BLaER1 (cell line): ENCODE data around the gene LY6G6D.

ENCODE experiments used
- H3K27ac ChIP-seq: shearing (Covaris generic); formaldehyde crosslinking; 2 replicates; pipeline ENCODE4 v1.8.1; 2022
- H3K27me3 ChIP-seq: shearing (Covaris generic); formaldehyde crosslinking; 2 replicates; pipeline ENCODE4 v1.8.1; 2022
- H3K36me3 ChIP-seq: shearing (Covaris generic); formaldehyde crosslinking; 2 replicates; pipeline ENCODE4 v1.8.1; 2022
- H3K4me1 ChIP-seq: shearing (Covaris generic); formaldehyde crosslinking; 2 replicates; pipeline ENCODE4 v1.8.1; 2022
- H3K4me2 ChIP-seq: shearing (Covaris generic); formaldehyde crosslinking; 2 replicates; pipeline ENCODE4 v1.8.1; 2022
- H3K4me3 ChIP-seq: shearing (Covaris generic); formaldehyde crosslinking; 2 replicates; pipeline ENCODE4 v1.8.1; 2022
- H3K9ac ChIP-seq: shearing (Covaris generic); formaldehyde crosslinking; 2 replicates; pipeline ENCODE4 v1.8.1; 2022
- H3K9me3 ChIP-seq: shearing (Covaris generic); formaldehyde crosslinking; 2 replicates; pipeline ENCODE4 v1.8.1; 2022
- H4K20me1 ChIP-seq: shearing (Covaris generic); formaldehyde crosslinking; 2 replicates; pipeline ENCODE4 v1.8.1; 2022
- Cebpa-rat ChIP-seq: shearing (Covaris generic); IDR thresholded peaks from 2 replicates; pipeline ENCODE4 v1.8.1; 2022

Gene LY6G6D

DNA sequence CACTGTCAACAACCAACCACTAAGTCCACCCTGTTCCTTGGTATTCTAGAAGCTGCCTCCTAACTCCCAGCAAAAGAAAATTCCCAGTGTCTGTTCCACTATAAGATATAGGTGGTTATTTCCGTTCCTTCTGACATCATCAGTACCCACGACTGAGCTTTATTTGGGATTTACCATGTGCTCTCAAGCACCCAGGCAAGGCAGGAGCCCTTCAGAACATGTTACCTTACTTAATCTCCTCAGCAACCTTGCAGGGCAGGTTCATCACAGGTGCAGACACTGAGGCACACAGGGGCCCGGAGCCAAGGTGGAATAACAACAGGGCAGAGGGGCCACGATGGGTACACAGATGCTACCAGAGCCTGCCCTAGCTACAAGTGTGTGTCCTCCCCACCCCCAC, 22.8 kb upstream of the LY6G6D start:
- H3K4me3 ChIP-seq, result no peak overlapping the region
- H3K9me3 ChIP-seq, result no peaks in the 10 kb centered on the region
- H3K9ac ChIP-seq, result no peak overlapping the region
- H3K4me1 ChIP-seq, result 0 out of 2 replicates have a peak, but pooled peaks cover 3% of the 10 kb centered on the region
- no peak overlapping the region for H3K4me2 ChIP-seq
- no peak for TF ChIP-seq Cebpa-rat
- H3K27me3 ChIP-seq, result no peaks in the 10 kb centered on the region
- peaks cover 99% of the 10 kb centered on the region for H3K36me3 ChIP-seq
- H4K20me1 ChIP-seq, result peaks cover 5% of the 10 kb centered on the region; the same call in 1 of the 2 replicates
- H3K27ac ChIP-seq, result no peak overlapping the region

- Histone ChIP-seq H3K9ac (no peak overlapping the region), H3K4me1 (peaks cover 6% of the 10 kb centered on the region; the same call in 1 of the 2 replicates), H3K36me3 (peaks cover 99% of the 10 kb centered on the region), H3K27ac (no peak overlapping the region), H3K27me3 (no peaks in the 10 kb centered on the region), H3K4me3 (no peak overlapping the region), H3K9me3 (no peaks in the 10 kb centered on the region), H4K20me1 (peaks cover 5% of the 10 kb centered on the region; the same call in 1 of the 2 replicates), H3K4me2 (no peak overlapping the region)
- TF ChIP-seq Cebpa-rat, result no peak
Measured at GRCh38 chr6:31692886-31693285, 22.3 kb upstream of the LY6G6D start.

GRCh38 chr6:31693535-31693934, 21.6 kb upstream of the LY6G6D start:
- Histone ChIP-seq H3K9me3 (no peaks in the 10 kb centered on the region), H3K36me3 (peaks cover 94% of the 10 kb centered on the region), H3K4me2 (no peak overlapping the region), H3K4me3 (no peak overlapping the region), H3K4me1 (peaks cover 7% of the 10 kb centered on the region; the same call in 1 of the 2 replicates), H4K20me1 (peaks cover 5% of the 10 kb centered on the region; the same call in 1 of the 2 replicates), H3K9ac (no peak overlapping the region), H3K27ac (no peak overlapping the region), H3K27me3 (no peaks in the 10 kb centered on the region)
- no peak for TF ChIP-seq Cebpa-rat

- Histone ChIP-seq H3K27me3 (no peaks in the 10 kb centered on the region), H4K20me1 (peaks cover 14% of the 10 kb centered on the region), H3K4me2 (no peak overlapping the region), H3K4me1 (peaks cover 23% of the 10 kb centered on the region), H3K9me3 (no peaks in the 10 kb centered on the region), H3K36me3 (peaks cover 83% of the 10 kb centered on the region), H3K27ac (no peak overlapping the region), H3K4me3 (no peak overlapping the region), H3K9ac (no peak overlapping the region)
- no peak for TF ChIP-seq Cebpa-rat
Measured at GRCh38 chr6:31697555-31697954, 17.6 kb upstream of the LY6G6D start.

GRCh38 chr6:31700740-31701401, 14.3 kb upstream of the LY6G6D start:
- Histone ChIP-seq H3K27me3 (no peaks in the 10 kb centered on the region), H3K27ac (no peak overlapping the region), H3K4me2 (peak overlapping the region; percentile 91), H3K9ac (no peak overlapping the region), H3K36me3 (peaks cover 50% of the 10 kb centered on the region), H3K4me3 (no peak overlapping the region), H3K9me3 (no peaks in the 10 kb centered on the region), H3K4me1 (peaks cover 31% of the 10 kb centered on the region), H4K20me1 (peaks cover 14% of the 10 kb centered on the region)
- TF ChIP-seq Cebpa-rat, result no peak

DNA sequence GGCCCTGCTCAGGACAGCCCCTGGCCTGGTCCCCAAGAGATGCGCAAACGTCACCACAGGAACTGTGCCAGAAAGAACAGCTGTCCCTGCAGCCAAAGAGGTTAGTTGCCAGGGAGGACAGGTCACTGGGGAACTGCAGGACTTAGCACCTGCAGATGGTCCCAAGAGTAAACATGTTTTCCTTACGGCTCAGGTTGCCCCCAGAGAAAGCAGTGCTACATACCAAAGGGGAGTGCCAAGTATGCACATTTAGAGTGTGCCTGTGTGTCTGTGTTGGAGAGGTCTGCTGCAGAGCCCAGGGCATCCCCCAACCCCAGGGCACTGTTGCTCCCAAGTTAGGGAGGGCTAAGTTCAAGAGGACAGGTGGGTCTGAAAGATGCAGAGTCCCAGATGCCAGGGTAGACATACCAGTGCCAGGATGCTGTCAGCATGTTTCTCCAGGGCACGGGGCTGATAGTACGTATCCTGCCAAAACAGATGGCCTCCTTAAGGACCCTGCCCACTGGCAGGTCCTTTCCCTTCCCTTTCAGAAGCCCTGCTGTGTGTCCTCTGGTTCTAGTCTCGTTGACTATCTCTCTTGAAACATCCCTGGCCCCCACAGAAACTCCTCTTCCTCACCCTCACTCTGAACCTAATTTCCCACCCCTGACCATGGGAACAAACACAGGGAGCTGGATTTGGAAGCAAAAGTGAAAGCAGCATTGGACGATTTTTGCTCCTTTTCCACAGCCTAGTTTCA, 13.3 kb upstream of the LY6G6D start:
- Histone ChIP-seq H4K20me1 (peaks cover 12% of the 10 kb centered on the region), H3K36me3 (peaks cover 40% of the 10 kb centered on the region), H3K4me3 (peak overlapping the region; percentile 83), H3K9ac (peak overlapping the region; percentile 92), H3K4me2 (peak overlapping the region; percentile 91), H3K27me3 (no peaks in the 10 kb centered on the region), H3K4me1 (peaks cover 36% of the 10 kb centered on the region), H3K27ac (peak overlapping the region; percentile 91), H3K9me3 (no peaks in the 10 kb centered on the region)
- no peak for TF ChIP-seq Cebpa-rat

DNA sequence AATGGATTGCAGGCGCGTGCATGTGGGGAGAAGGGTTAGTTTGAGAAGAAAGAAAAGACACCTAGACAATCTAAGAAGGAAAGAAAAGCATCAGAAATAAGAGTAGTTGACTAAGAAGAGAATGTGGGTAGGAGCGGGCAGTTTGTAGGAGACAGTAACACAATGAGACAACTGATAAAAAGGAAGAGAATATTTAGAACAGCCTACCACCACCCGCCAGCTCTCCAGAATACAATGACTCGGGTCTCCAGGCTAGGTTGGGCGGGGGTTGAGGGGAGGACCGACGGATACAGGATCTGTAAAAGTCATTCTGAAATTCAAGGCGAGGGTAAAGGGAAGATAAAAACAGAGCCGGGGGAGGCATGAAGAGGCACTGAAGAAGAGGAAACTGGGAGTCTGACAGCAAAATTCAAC, 12.7 kb upstream of the LY6G6D start:
- Histone ChIP-seq H3K27ac (peak overlapping the region; percentile 91), H3K9ac (peak overlapping the region; percentile 92), H3K36me3 (peaks cover 35% of the 10 kb centered on the region), H3K9me3 (no peaks in the 10 kb centered on the region), H3K4me1 (peaks cover 42% of the 10 kb centered on the region), H4K20me1 (peaks cover 10% of the 10 kb centered on the region), H3K4me2 (peak overlapping the region; percentile 91), H3K27me3 (no peaks in the 10 kb centered on the region), H3K4me3 (peak overlapping the region; percentile 83)
- TF ChIP-seq Cebpa-rat, result no peak

DNA sequence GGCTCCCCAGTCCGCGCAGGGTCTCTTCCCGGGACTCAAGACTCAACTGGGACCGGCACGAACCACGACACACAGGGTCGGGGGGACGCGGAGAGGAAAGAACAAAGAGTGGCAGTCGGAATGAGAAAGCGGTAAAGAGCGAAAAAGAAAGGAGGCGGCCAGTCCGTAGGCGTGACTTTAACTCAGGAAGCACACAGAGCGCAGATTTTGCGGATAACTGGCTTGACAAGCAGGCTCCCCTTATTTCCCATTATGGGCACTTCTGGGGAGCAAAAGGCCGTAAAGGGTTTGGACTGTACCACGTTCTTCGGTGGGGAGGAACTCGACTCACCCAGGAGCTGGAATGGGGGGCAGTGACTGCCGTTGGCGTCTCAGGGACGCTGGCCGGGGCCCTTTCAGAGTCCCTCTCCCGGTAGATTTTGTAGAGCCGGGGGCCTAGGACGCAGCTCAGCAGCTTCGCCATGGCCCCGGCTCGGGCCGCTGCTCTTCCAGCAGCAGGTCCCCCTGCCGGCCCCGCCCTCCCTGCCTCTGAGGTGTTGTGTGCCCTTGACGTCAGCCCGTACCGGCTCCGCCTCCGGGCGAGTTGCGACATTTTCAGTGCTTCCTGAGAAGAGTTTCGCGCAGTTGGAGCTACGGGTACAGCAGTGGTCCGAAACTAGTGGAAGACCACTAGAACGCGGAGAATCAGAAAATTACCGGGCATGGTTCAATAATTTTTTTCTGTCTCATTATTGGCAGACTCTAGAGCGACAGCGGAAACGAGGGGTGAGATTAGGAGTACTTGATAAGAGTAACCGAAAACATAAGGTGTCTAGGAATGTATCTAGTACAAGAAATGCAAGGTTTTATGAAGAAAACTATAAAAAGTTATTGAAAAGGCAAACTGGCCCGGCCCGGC, 12.1 kb upstream of the LY6G6D start, which contains the start of gene ABHD16A:
Gene ABHD16A, minus strand, starts transcription at position 506 of the 898 bp plus-strand sequence. Its CDS starts 43 bp downstream, at position 463.
- Histone ChIP-seq H3K27ac (peak within 1 kb of the TSS; percentile 91), H3K4me3 (peak within 1 kb of the TSS; percentile 83), H3K4me2 (peak within 1 kb of the TSS; percentile 91)

GRCh38 chr6:31705931-31706330, 9.2 kb upstream of the LY6G6D start:
- Histone ChIP-seq H3K9me3 (no peaks in the 10 kb centered on the region), H3K36me3 (peaks cover 7% of the 10 kb centered on the region), H3K4me3 (no peak overlapping the region), H4K20me1 (peaks cover 10% of the 10 kb centered on the region), H3K27ac (no peak overlapping the region), H3K27me3 (no peaks in the 10 kb centered on the region), H3K9ac (no peak overlapping the region), H3K4me2 (no peak overlapping the region), H3K4me1 (peaks cover 62% of the 10 kb centered on the region)
- no peak for TF ChIP-seq Cebpa-rat

More for the DNA sequence above, 12.1 kb upstream of the LY6G6D start, which contains the start of gene ABHD16A:
- H3K36me3 ChIP-seq, result peaks cover 30% of the 10 kb centered on the region
- peak; percentile 100 for TF ChIP-seq Cebpa-rat
- no peaks in the 10 kb centered on the region for H3K9me3 ChIP-seq
- peaks cover 45% of the 10 kb centered on the region for H3K4me1 ChIP-seq
- H3K9ac ChIP-seq, result peak within 1 kb of the TSS; percentile 92
- H3K27me3 ChIP-seq, result no peaks in the 10 kb centered on the region
- H4K20me1 ChIP-seq, result peaks cover 10% of the 10 kb centered on the region
